Embryonic facial prominence (tissue), 1 donor: ENCODE measurements around the gene GALNTL6.

Experiments used
- DNase-seq: peaks from one replicate; pipeline ENCODE4 v3.0.0-alpha.2; 2016; ENCODE audit errors: extremely low spot score

GALNTL6 gene

GRCh38 chr4:172547724-172548123 lies 734.5 kb downstream of the GALNTL6 start:
- no peak for DNase-seq

- DNase-seq = no peak
These were observed 740.0 kb downstream of the GALNTL6 start for GRCh38 chr4:172553216-172553615.

- DNase-seq = no peak
These were observed 741.4 kb downstream of the GALNTL6 start for GRCh38 chr4:172554588-172554987.

GRCh38 chr4:172555725-172556124 lies 742.5 kb downstream of the GALNTL6 start:
- no peak for DNase-seq

GRCh38 chr4:172573899-172574298 lies 760.7 kb downstream of the GALNTL6 start:
- DNase-seq = no peak

GRCh38 chr4:172578712-172579111 lies 765.5 kb downstream of the GALNTL6 start:
- no peak for DNase-seq

GRCh38 chr4:172584816-172585215 lies 771.6 kb downstream of the GALNTL6 start:
- no peak for DNase-seq

- no peak for DNase-seq
These were observed 783.0 kb downstream of the GALNTL6 start for GRCh38 chr4:172596206-172596605.

- no peak for DNase-seq
These were observed 786.4 kb downstream of the GALNTL6 start for GRCh38 chr4:172599554-172599953.

- DNase-seq = no peak
These were observed 788.0 kb downstream of the GALNTL6 start for GRCh38 chr4:172601195-172601594.

GRCh38 chr4:172619218-172619617 lies 806.0 kb downstream of the GALNTL6 start:
- DNase-seq = no peak

GRCh38 chr4:172619798-172620197 lies 806.6 kb downstream of the GALNTL6 start:
- DNase-seq = no peak

- no peak for DNase-seq
These were observed 815.1 kb downstream of the GALNTL6 start for GRCh38 chr4:172628263-172628662.

- DNase-seq = no peak
These were observed 817.1 kb downstream of the GALNTL6 start for GRCh38 chr4:172630280-172630679.

GRCh38 chr4:172631832-172632231 lies 818.6 kb downstream of the GALNTL6 start:
- DNase-seq = no peak

- DNase-seq = no peak
These were observed 835.3 kb downstream of the GALNTL6 start for GRCh38 chr4:172648471-172648870.

- DNase-seq = no peak
These were observed 835.9 kb downstream of the GALNTL6 start for GRCh38 chr4:172649143-172649542.

- DNase-seq = no peak
These were observed 837.7 kb downstream of the GALNTL6 start for GRCh38 chr4:172650758-172651530.

GRCh38 chr4:172651961-172652360 lies 838.8 kb downstream of the GALNTL6 start:
- no peak for DNase-seq

- DNase-seq = no peak
These were observed 839.2 kb downstream of the GALNTL6 start for GRCh38 chr4:172652369-172652768.

GRCh38 chr4:172653676-172654075 lies 840.5 kb downstream of the GALNTL6 start:
- DNase-seq = no peak

- DNase-seq = no peak
These were observed 841.3 kb downstream of the GALNTL6 start for GRCh38 chr4:172654457-172654856.

GRCh38 chr4:172656055-172656454 lies 842.9 kb downstream of the GALNTL6 start:
- no peak for DNase-seq

GRCh38 chr4:172657081-172657480 lies 843.9 kb downstream of the GALNTL6 start:
- DNase-seq = no peak
